SK-MEL-5 (cell line): ENCODE data around the gene PCGF2. TPM values are rescaled to one million over a fixed set of nuclear protein-coding genes. Genes with fewer than 3 reads are reported as not detected.
A peak's percentile ranks its signal among the peaks of the same experiment; 100 is the strongest.

Source experiments
- DNase-seq: peaks from one replicate; pipeline ENCODE4 v3.0.0-alpha.2; 2016; ENCODE audit warnings: low read depth, low spot score
- in situ Hi-C: cut with HindIII; loops from 2 replicates; pipeline ENCODE4 v1.10.0; 2016; ENCODE audit warnings: low sequenced_read_pairs, high pct_unique_total_duplicates, low pct_unique_long_range_greater_than_20kb
- total RNA-seq: library from RNA; depleted of rRNA; stranded (reverse); fragments of >200 nt; shearing (Covaris generic); gene quantifications from 2 replicates; pipeline ENCODE4 v1.2.3, GENCODE V29; 2014

The PCGF2 gene
- total RNA-seq, 1 experiment from 2014 or later = 4.3 TPM

GRCh38 chr17:38741461-38741860 lies 6.7 kb downstream of the PCGF2 start:
- no peak for DNase-seq
- in situ Hi-C loops = no loop called here

GRCh38 chr17:38740806-38741205 lies 7.3 kb downstream of the PCGF2 start:
- in situ Hi-C loops = no loop called here

DNA sequence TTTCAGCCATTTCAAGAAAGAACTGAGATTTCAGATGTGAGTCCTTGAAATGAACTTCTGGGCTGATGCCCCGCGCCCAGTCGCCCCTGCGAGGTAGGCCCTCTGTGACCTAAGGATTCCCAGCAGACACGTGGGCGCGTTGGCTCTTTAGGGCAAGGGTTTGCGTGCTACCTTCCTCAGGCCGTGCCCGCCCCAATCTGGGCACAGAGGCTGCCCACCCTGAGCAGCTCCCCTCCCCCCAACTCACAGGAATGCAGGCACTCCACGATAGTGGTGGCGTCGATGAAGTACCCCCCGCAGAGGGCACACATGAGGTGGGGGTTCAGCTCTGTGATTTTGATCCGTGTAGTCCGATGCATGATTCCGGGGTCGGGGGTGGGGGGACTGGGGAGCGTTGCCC lies 8.1 kb downstream of the PCGF2 start:
- in situ Hi-C loops = no loop called here
- DNase-seq = no peak

More at GRCh38 chr17:38740806-38741205, 7.3 kb downstream of the PCGF2 start:
- DNase-seq = no peak

GRCh38 chr17:38739305-38739704 lies 8.8 kb downstream of the PCGF2 start:
- no peak for DNase-seq
- in situ Hi-C loops = no loop called here

DNA sequence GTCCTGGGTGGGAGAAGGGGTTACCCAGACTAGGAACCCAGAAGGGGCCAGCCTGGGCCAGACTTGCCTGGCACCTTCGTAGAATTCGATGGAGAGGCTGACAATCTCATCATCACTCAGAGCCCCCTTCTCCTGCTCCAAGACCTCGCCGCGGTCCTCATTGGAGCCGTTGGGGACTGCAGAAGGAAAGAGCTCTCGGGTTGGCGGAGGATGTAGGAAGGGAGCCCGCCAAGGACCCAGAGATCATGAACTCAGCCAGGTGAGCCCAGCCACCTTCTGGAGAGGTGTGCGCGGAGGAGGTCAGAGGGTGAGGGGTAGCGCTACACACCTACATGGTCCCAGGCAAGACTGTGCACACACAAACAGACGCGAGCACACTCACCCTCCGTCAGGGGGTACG lies 9.4 kb downstream of the PCGF2 start:
- in situ Hi-C loops = no loop called here
- no peak for DNase-seq

DNA sequence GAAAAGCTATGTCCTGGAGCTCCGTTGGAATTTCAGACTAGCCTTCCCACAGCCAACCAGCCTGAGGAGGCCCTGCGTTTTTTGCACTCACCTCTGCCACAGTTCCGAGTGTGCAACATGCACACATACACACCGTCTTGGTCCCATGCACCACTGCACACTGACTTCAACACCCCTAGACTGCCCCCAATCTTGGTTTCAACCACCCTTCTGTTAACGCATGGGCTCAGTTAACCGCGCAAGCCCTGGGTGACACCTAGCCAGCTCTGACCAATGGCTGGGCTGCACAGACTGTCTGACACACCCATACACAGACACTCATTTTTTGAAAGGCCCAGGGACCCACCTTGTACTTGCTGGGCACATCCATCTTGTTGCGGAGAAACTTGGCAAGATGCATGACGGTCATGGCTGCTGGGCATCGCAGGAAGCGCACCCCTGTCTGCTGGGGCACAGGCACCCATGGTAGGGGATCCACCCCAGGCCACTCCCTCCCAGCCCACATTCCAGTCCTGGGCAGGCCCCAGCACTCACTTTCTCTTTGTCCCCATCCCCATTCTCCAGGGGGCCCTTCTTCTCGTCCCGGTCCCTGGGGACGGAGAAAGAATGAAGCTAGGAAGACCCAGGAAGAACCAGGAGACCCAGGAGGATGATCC lies 10.0 kb downstream of the PCGF2 start:
- in situ Hi-C loops = no loop called here
- no peak for DNase-seq

GRCh38 chr17:38735161-38735997 lies 12.8 kb downstream of the PCGF2 start:
- in situ Hi-C loops = no loop called here
- DNase-seq = peak; percentile 58

DNA sequence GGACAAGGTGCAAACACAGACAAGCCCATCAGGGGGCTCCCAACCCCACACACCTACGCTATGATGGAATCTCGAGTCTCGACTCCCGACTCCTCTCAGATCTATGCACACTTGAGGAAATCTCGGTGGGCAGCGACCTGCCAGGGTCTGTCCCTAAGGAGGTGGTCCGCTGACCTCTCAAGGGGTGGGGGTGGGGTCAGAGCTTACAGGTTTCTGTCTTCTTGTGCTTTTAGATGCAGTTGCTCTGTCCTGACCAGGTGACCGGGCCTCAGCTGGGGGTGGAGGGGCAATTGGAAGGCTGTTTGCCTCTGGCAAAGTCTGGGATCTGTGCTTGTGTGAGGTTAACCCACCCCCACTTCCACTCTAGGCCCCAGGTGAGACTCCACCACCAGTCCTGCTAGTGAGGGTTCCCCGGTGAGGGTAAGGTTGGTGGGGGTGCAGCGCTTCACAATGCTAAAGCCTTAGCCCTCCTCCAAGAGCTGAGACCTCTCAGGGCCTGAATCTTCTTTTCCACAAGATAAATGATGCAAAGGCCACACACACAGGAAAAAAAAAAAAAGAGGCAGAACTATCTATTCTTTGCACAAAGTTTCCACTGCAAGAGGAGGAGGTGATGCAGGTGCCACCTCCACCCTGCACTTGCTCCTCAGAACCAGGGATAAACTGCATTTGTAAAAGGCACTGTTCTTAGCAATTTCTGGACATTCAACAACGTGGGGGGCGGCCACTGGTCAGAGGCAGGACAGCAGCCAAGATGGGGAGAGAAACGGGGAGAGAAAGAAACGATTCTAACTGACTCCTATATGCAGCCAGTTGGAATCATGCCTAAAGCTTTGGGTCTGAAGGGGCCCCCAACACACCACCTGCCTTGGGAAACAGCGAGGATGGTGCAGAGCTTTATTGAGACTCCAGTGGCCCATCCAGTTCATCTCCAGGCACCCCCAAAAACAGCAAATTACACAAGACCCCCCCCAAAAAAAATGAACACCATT lies 13.9 kb downstream of the PCGF2 start:
- no peak for DNase-seq
- in situ Hi-C loops = no loop called here

DNA sequence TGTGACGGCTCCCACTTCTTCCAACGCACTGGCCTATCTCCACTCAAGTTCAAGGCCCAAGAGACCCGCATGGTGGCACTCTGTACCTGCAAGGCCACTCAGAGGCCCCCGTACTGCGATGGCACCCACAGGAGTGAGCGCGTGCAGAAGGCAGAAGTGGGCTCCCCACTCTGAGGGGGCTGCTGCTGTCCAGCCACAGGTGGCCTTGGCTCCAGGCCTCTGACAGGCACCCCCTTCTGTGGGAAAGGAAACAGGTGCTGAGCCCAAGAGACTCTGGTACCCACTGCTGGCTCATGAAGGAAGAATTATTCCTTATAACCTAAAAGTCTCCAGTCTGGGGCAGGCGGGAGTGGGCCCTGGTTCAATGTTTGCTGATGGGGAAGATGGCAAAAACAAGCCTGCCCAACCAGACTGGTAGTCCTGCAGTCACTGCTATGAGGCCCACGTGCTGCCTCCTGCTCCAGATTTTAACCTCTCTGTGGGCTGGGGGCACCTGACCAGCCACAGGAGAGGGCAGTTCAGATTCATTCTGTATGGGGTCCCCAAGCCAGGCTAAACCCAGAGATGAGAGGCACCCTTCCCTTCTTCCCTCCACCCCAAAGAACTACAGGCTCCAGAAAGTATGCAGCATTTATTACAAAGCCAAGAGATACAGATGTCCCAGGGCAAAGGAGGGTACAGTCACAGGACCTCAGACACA lies 14.7 kb downstream of the PCGF2 start:
- in situ Hi-C loops = no loop called here
- no peak for DNase-seq

DNA sequence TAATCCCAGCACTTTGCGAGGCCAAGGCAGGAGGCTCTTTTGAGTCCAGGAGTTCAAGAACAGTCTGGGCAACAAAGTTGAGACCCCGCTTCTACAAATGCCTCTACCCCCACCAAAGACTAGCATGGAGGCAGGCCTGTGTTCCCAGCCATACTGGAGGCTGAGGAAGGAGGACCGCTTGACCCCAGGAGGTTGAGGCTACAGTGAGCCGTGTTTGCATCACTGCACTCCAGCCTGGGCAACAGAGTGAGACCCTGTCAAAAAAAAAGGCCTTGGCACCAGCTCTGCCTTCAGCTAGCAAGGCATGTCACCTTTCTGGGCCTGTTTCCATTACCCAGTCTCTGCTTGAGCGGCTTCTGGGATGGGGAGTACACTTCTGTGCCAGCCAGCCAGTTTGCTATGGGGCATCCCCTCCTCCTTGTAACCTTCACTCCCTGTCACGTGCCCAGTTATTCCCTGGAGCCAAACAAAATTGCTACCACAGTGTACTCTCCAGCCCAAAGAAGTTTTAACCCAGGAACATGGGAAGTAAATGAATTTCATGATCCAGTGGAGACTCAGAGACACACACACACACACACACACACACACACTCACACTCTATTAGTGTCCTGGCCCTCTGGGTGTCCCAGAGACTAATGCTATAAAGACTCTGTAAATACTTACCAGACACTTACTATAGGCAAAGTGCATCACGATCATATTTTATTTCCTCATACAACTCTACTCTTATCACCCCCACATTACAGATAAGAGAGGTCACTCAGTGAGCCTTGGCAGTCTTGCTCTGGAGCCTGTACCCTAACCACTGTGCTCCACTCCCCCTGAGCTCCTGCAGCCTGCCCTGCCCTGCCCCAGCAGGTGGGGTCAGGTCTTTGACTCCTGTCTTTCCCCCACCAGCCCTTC lies 15.5 kb downstream of the PCGF2 start:
- DNase-seq = no peak
- in situ Hi-C loops = no loop called here

- DNase-seq = no peak
- in situ Hi-C loops = no loop called here
These were observed 16.4 kb downstream of the PCGF2 start for GRCh38 chr17:38731526-38732294.

DNA sequence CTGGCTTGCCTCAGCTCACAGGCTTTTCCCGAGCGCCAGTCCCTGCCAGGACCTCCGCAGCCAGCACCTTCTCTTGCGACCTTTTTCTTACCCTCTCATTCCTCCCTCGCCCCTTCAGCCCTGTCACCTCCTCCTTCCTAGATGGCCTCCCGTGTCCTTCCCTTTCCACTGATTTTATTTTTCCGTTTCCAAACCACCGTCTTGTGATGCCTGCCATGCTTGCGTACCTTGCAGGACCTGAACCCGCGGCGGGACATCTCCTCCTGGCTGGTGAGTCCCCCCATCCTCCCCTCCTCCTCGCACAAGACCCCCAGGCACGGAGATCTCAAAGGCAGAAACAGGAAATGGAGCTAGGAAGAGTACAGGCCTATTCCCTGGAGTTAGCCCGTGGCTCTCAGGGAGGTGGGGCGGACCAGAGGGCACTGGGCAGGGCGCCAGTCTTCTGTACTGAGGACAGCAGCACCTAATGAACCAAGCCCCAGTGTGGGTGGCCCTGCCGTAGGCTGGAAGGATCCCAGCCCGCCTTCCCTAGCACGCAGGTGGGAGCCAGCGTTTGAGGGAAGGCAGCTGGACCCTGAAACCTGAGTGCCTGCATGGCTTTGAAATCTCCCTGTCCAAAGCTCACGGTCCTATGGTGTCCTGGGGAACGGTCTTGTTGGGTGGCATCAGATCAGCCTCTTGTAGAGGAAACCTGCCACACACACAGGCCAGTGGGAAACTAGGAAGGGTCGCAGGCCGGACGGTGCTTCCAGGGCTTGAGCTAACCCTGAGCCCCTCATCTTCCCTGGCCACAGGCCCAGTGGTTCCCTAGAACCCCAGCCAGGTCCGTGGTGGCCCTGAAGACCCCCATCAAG lies 17.4 kb downstream of the PCGF2 start:
- in situ Hi-C loops = no loop called here

GRCh38 chr17:38729886-38730525 lies 18.1 kb downstream of the PCGF2 start, which contains the start of gene CISD3:
CISD3 (plus strand) TSS chr17:38730341; CDS start chr17:38730359, 18 bp downstream.
- DNase-seq = peak; percentile 86
- in situ Hi-C loops = no loop called here

More for the DNA sequence above, 17.4 kb downstream of the PCGF2 start:
- DNase-seq = peak; percentile 47

GRCh38 chr17:38729368-38729885 lies 18.7 kb downstream of the PCGF2 start:
- in situ Hi-C loops = no loop called here

More at GRCh38 chr17:38729368-38729885, 18.7 kb downstream of the PCGF2 start:
- DNase-seq = no peak
